ENCODE data around the gene TP53I3.
"Not testable (repeated sequence)": the region's sequence is repeated elsewhere in the genome, so short reads cannot be mapped to it uniquely, and the experiment has no call there.

The TP53I3 gene

GRCh38 chr2:24051833-24052232, 32.8 kb downstream of the TP53I3 start:
- no peaks in the 10 kb centered on the region for H3K27me3 ChIP-seq (replicated peaks; ENCODE audit: control insufficient read depth, insufficient read depth, low read length)
- no peaks in the 10 kb centered on the region for H3K36me3 ChIP-seq (ENCODE audit: control insufficient read depth, insufficient read depth, low read length, severe bottlenecking)
- H3K9ac ChIP-seq (ENCODE audit: low read length): no peak overlapping the region
- no peaks in the 10 kb centered on the region for H3K9me3 ChIP-seq (ENCODE audit: control insufficient read depth, low read length)
- H3K4me1 ChIP-seq (ENCODE audit: control insufficient read depth, insufficient read depth, low read length): peaks cover 2% of the 10 kb centered on the region
- no peak overlapping the region for H3K4me3 ChIP-seq (ENCODE audit: low read length)
- DNase-seq (ENCODE audit: low read depth): no peak

- Histone ChIP-seq H3K36me3 (ENCODE audit: control insufficient read depth, insufficient read depth, low read length, severe bottlenecking) (no peaks in the 10 kb centered on the region), H3K9ac (ENCODE audit: low read length) (peak overlapping the region; percentile 69), H3K27me3 (replicated peaks; ENCODE audit: control insufficient read depth, insufficient read depth, low read length) (no peaks in the 10 kb centered on the region), H3K9me3 (ENCODE audit: control insufficient read depth, low read length) (no peaks in the 10 kb centered on the region), H3K4me1 (ENCODE audit: control insufficient read depth, insufficient read depth, low read length) (peaks cover 7% of the 10 kb centered on the region), H3K4me3 (ENCODE audit: low read length) (peak overlapping the region; percentile 83)
- peak; percentile 53 for DNase-seq (ENCODE audit: low read depth)
These were observed 34.3 kb downstream of the TP53I3 start for GRCh38 chr2:24050041-24050979.

- no peaks in the 10 kb centered on the region for H3K36me3 ChIP-seq (ENCODE audit: control insufficient read depth, insufficient read depth, low read length, severe bottlenecking)
- H3K9me3 ChIP-seq (ENCODE audit: control insufficient read depth, low read length): no peaks in the 10 kb centered on the region
- peak; percentile 67 for DNase-seq (ENCODE audit: low read depth)
- H3K4me1 ChIP-seq (ENCODE audit: control insufficient read depth, insufficient read depth, low read length): peaks cover 7% of the 10 kb centered on the region
- H3K27me3 ChIP-seq (replicated peaks; ENCODE audit: control insufficient read depth, insufficient read depth, low read length): no peaks in the 10 kb centered on the region
- peak within 1 kb of the TSS; percentile 83 for H3K4me3 ChIP-seq (ENCODE audit: low read length)
- H3K9ac ChIP-seq (ENCODE audit: low read length): peak within 1 kb of the TSS; percentile 69
These were observed 35.1 kb downstream of the TP53I3 start, which contains the start of gene FKBP1B for GRCh38 chr2:24049485-24050021. FKBP1B (plus strand) TSS chr2:24049741; CDS start chr2:24049850, 109 bp downstream.

GRCh38 chr2:24048769-24049484, 35.7 kb downstream of the TP53I3 start:
- H3K4me3 ChIP-seq (ENCODE audit: low read length): peak overlapping the region; percentile 83
- H3K4me1 ChIP-seq (ENCODE audit: control insufficient read depth, insufficient read depth, low read length): peaks cover 7% of the 10 kb centered on the region
- no peaks in the 10 kb centered on the region for H3K27me3 ChIP-seq (replicated peaks; ENCODE audit: control insufficient read depth, insufficient read depth, low read length)
- no peak overlapping the region for H3K9ac ChIP-seq (ENCODE audit: low read length)
- no peaks in the 10 kb centered on the region for H3K36me3 ChIP-seq (ENCODE audit: control insufficient read depth, insufficient read depth, low read length, severe bottlenecking)
- DNase-seq (ENCODE audit: low read depth): no peak
- no peaks in the 10 kb centered on the region for H3K9me3 ChIP-seq (ENCODE audit: control insufficient read depth, low read length)

- H3K4me3 ChIP-seq (ENCODE audit: low read length): peak overlapping the region; percentile 51
- no peaks in the 10 kb centered on the region for H3K36me3 ChIP-seq (ENCODE audit: control insufficient read depth, insufficient read depth, low read length, severe bottlenecking)
- peaks cover 7% of the 10 kb centered on the region for H3K4me1 ChIP-seq (ENCODE audit: control insufficient read depth, insufficient read depth, low read length)
- H3K9ac ChIP-seq (ENCODE audit: low read length): peak overlapping the region; percentile 21
- H3K27me3 ChIP-seq (replicated peaks; ENCODE audit: control insufficient read depth, insufficient read depth, low read length): no peaks in the 10 kb centered on the region
- DNase-seq (ENCODE audit: low read depth): no peak
- no peaks in the 10 kb centered on the region for H3K9me3 ChIP-seq (ENCODE audit: control insufficient read depth, low read length)
These were observed 37.0 kb downstream of the TP53I3 start for GRCh38 chr2:24047703-24048033.

GRCh38 chr2:24046930-24047702, 37.5 kb downstream of the TP53I3 start, which contains the start of gene WDCP:
WDCP (minus strand) TSS chr2:24047391; CDS start chr2:24039494, 7,897 bp downstream.
- Histone ChIP-seq H3K4me3 (ENCODE audit: low read length) (peak within 1 kb of the TSS; percentile 94), H3K27me3 (replicated peaks; ENCODE audit: control insufficient read depth, insufficient read depth, low read length) (no peaks in the 10 kb centered on the region), H3K9ac (ENCODE audit: low read length) (peak within 1 kb of the TSS; percentile 87), H3K9me3 (ENCODE audit: control insufficient read depth, low read length) (no peaks in the 10 kb centered on the region), H3K36me3 (ENCODE audit: control insufficient read depth, insufficient read depth, low read length, severe bottlenecking) (no peaks in the 10 kb centered on the region), H3K4me1 (ENCODE audit: control insufficient read depth, insufficient read depth, low read length) (peaks cover 7% of the 10 kb centered on the region)
- peak; percentile 99 for DNase-seq (ENCODE audit: low read depth)

- H3K9ac ChIP-seq (ENCODE audit: low read length): peak overlapping the region; percentile 87
- H3K27me3 ChIP-seq (replicated peaks; ENCODE audit: control insufficient read depth, insufficient read depth, low read length): no peaks in the 10 kb centered on the region
- H3K4me1 ChIP-seq (ENCODE audit: control insufficient read depth, insufficient read depth, low read length): peaks cover 7% of the 10 kb centered on the region
- H3K9me3 ChIP-seq (ENCODE audit: control insufficient read depth, low read length): no peaks in the 10 kb centered on the region
- no peaks in the 10 kb centered on the region for H3K36me3 ChIP-seq (ENCODE audit: control insufficient read depth, insufficient read depth, low read length, severe bottlenecking)
- H3K4me3 ChIP-seq (ENCODE audit: low read length): peak overlapping the region; percentile 94
- DNase-seq (ENCODE audit: low read depth): peak; percentile 59
These were observed 38.1 kb downstream of the TP53I3 start for GRCh38 chr2:24046599-24046929.

GRCh38 chr2:24045511-24046508, 38.8 kb downstream of the TP53I3 start:
- Histone ChIP-seq H3K9ac (ENCODE audit: low read length) (peak overlapping the region; percentile 87), H3K9me3 (ENCODE audit: control insufficient read depth, low read length) (no peaks in the 10 kb centered on the region), H3K4me1 (ENCODE audit: control insufficient read depth, insufficient read depth, low read length) (peaks cover 7% of the 10 kb centered on the region), H3K36me3 (ENCODE audit: control insufficient read depth, insufficient read depth, low read length, severe bottlenecking) (no peaks in the 10 kb centered on the region), H3K27me3 (replicated peaks; ENCODE audit: control insufficient read depth, insufficient read depth, low read length) (no peaks in the 10 kb centered on the region), H3K4me3 (ENCODE audit: low read length) (peak overlapping the region; percentile 94)
- no peak for DNase-seq (ENCODE audit: low read depth)

- H3K9ac ChIP-seq (ENCODE audit: low read length); DNase-seq (ENCODE audit: low read depth); H3K4me3 ChIP-seq (ENCODE audit: low read length); H3K4me1 ChIP-seq (ENCODE audit: control insufficient read depth, insufficient read depth, low read length); H3K9me3 ChIP-seq (ENCODE audit: control insufficient read depth, low read length); H3K27me3 ChIP-seq (replicated peaks; ENCODE audit: control insufficient read depth, insufficient read depth, low read length): not testable (repeated sequence)
- H3K36me3 ChIP-seq (ENCODE audit: control insufficient read depth, insufficient read depth, low read length, severe bottlenecking): peaks cover 14% of the 10 kb centered on the region
These were observed 41.5 kb downstream of the TP53I3 start for GRCh38 chr2:24043133-24043532.

- no peak overlapping the region for H3K4me3 ChIP-seq (ENCODE audit: low read length)
- H3K9ac ChIP-seq (ENCODE audit: low read length): no peak overlapping the region
- H3K9me3 ChIP-seq (ENCODE audit: control insufficient read depth, low read length): no peaks in the 10 kb centered on the region
- H3K4me1 ChIP-seq (ENCODE audit: control insufficient read depth, insufficient read depth, low read length): no peaks in the 10 kb centered on the region
- peaks cover 29% of the 10 kb centered on the region for H3K36me3 ChIP-seq (ENCODE audit: control insufficient read depth, insufficient read depth, low read length, severe bottlenecking)
- DNase-seq (ENCODE audit: low read depth): no peak
- no peaks in the 10 kb centered on the region for H3K27me3 ChIP-seq (replicated peaks; ENCODE audit: control insufficient read depth, insufficient read depth, low read length)
These were observed 44.1 kb downstream of the TP53I3 start for GRCh38 chr2:24040511-24040910.
